Nephron progenitor cell (in vitro differentiated cells): Measurements from ENCODE around the gene ZNF618.

ENCODE experiments used
- DNase-seq: peaks from one replicate; pipeline ENCODE4 v3.0.0; 2021
- H3K27ac Mint-ChIP-seq: 2 replicates; pipeline ENCODE4 v1.8.0; 2021; ENCODE audit warnings: mild to moderate bottlenecking, moderate library complexity, mixed read lengths
- H3K27me3 Mint-ChIP-seq: 2 replicates; pipeline ENCODE4 v1.8.0; 2021; ENCODE audit warnings: mild to moderate bottlenecking, low read depth, mixed read lengths; ENCODE audit not compliant: poor library complexity
- H3K36me3 Mint-ChIP-seq: 2 replicates; pipeline ENCODE4 v1.8.0; 2021; ENCODE audit warnings: low read depth, mixed read lengths
- H3K4me1 Mint-ChIP-seq: 2 replicates; pipeline ENCODE4 v1.8.0; 2021; ENCODE audit warnings: mixed read lengths
- H3K4me3 Mint-ChIP-seq: 2 replicates; pipeline ENCODE4 v1.8.0; 2021; ENCODE audit warnings: mild to moderate bottlenecking, moderate library complexity, mixed read lengths
- H3K9me3 Mint-ChIP-seq: 2 replicates; pipeline ENCODE4 v1.8.0; 2021; ENCODE audit warnings: mild to moderate bottlenecking, moderate library complexity, mixed read lengths
- CTCF ChIP-seq: fragments of 200-600 bp; sonication (generic); IDR thresholded peaks from 2 replicates; pipeline ENCODE4 v1.5.0; 2021; ENCODE audit warnings: antibody characterized with exemption

The ZNF618 gene

GRCh38 chr9:113868501-113868900 lies 7.6 kb upstream of the ZNF618 start:
- no peaks in the 10 kb centered on the region for H3K9me3 Mint-ChIP-seq
- H3K27ac Mint-ChIP-seq = no peak overlapping the region
- peaks cover 14% of the 10 kb centered on the region for H3K27me3 Mint-ChIP-seq
- H3K36me3 Mint-ChIP-seq = no peaks in the 10 kb centered on the region
- H3K4me3 Mint-ChIP-seq = no peak overlapping the region
- no peaks in the 10 kb centered on the region for H3K4me1 Mint-ChIP-seq
- TF ChIP-seq CTCF = no peak
- no peak for DNase-seq

- H3K4me3 Mint-ChIP-seq = no peak overlapping the region
- H3K4me1 Mint-ChIP-seq = peaks cover 11% of the 10 kb centered on the region
- DNase-seq = no peak
- H3K27me3 Mint-ChIP-seq = peaks cover 21% of the 10 kb centered on the region
- no peaks in the 10 kb centered on the region for H3K36me3 Mint-ChIP-seq
- TF ChIP-seq CTCF = no peak
- H3K27ac Mint-ChIP-seq = no peak overlapping the region
- no peaks in the 10 kb centered on the region for H3K9me3 Mint-ChIP-seq
Observed at GRCh38 chr9:113872485-113873143, 3.5 kb upstream of the ZNF618 start.

DNA sequence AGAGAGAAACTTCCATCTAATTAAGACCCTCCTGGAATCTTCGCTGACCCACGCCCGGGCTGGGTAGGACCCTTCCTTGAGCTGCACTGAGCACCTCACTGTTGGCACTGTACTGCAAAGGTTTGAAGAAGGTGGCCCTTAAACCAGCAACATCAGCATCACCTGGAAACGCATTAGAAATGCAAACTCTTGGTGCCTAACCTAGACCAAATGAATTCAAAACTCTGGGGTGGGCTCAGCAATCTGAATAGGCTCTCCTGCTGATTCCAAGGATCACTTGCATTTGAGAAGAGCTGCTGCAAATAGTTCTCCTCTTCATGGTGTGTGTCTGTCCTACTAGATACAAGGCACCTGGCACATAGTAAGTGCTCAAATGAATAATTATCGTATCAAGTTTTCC lies 2.7 kb upstream of the ZNF618 start:
- no peak overlapping the region for H3K27ac Mint-ChIP-seq
- H3K4me3 Mint-ChIP-seq = peak overlapping the region; percentile 42
- H3K9me3 Mint-ChIP-seq = no peaks in the 10 kb centered on the region
- H3K4me1 Mint-ChIP-seq = peaks cover 20% of the 10 kb centered on the region
- peaks cover 4% of the 10 kb centered on the region for H3K36me3 Mint-ChIP-seq
- TF ChIP-seq CTCF = no peak
- H3K27me3 Mint-ChIP-seq = peaks cover 21% of the 10 kb centered on the region
- no peak for DNase-seq

DNA sequence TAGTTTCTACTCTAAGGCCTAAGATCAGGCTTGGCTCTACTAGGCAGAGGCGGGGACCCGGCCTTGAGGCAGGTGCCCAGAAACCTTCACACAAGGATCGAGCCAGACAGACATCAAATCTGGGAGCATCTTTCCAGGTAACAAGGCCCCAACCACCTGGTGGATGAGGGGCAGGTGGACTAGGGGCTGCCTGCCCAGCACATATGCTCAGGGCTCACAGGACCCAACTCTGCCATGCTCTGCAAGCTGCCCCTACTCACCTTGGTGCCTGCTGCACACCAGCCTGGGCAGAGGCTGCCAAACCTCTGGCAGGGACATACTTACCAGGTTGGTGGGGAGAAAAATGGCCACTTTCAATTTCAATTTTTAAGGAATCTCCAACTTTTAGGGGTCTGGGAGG lies 2.2 kb upstream of the ZNF618 start:
- no peak for TF ChIP-seq CTCF
- H3K27me3 Mint-ChIP-seq = peaks cover 21% of the 10 kb centered on the region
- peaks cover 25% of the 10 kb centered on the region for H3K4me1 Mint-ChIP-seq
- no peak overlapping the region for H3K27ac Mint-ChIP-seq
- H3K4me3 Mint-ChIP-seq = peak overlapping the region; percentile 42
- no peak for DNase-seq
- no peaks in the 10 kb centered on the region for H3K9me3 Mint-ChIP-seq
- H3K36me3 Mint-ChIP-seq = peaks cover 5% of the 10 kb centered on the region

DNA sequence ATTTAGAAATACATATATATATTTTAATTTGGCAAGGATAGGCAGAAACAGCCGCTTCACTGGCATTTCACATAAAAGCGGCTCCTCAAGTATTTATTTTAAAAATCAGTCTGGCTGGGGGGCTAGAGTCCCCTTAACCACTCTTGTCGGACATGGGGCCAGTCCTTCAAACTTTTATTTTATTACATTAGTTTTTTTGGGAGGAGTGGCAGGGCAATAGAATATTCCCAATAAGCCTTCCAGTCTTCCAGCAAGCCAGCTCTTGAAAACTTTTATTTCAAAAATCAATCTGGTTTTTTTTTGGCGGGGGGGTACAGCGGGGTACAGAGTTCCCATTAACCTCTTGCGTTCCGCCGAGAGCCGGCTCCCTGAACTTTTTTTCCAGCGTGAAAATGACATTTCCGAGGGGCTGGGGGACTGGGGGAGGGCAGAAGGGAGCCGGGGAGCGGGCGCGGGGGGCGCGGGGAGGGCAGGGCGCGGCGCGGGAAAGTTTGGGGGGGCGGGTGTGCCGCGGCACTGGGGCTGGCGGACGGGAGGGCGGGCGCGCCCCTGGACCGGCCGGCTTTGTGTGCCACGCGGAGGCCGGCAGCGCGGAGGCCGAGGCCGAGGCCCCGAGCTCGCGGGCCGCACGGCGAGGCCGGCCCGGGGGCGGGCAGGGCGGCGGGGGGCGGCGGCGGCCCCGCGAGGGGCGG lies 504 bp upstream of the ZNF618 start:
- H3K36me3 Mint-ChIP-seq = peaks cover 20% of the 10 kb centered on the region
- TF ChIP-seq CTCF = no peak
- H3K27ac Mint-ChIP-seq = no peak overlapping the region
- peak overlapping the region; percentile 78 for H3K4me3 Mint-ChIP-seq
- peaks cover 36% of the 10 kb centered on the region for H3K4me1 Mint-ChIP-seq
- peak; percentile 44 for DNase-seq
- H3K9me3 Mint-ChIP-seq = no peaks in the 10 kb centered on the region
- H3K27me3 Mint-ChIP-seq = peaks cover 16% of the 10 kb centered on the region

DNA sequence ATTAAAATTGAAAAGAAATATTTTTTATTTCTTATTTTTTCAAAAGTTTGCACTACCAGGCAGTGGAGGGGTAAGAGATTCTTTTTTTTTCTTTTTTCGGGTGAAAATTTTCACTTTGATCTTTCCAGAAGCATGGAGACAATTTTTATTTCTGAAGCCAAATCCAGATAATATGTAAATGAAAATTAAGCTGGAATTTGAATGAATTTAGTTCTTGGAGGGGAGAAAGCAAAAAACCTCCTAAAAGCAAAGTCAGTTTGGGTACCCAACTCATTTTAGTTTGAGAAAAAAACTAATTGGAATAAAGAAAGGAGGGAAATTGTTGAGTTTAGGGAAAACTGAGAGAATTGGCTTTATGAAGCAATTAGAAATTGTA lies 872 bp downstream of the ZNF618 start:
- no peak for DNase-seq
- Mint-ChIP-seq H3K4me1 (peaks cover 42% of the 10 kb centered on the region), H3K27me3 (peaks cover 16% of the 10 kb centered on the region), H3K4me3 (peak overlapping the region; percentile 94), H3K27ac (peak overlapping the region; percentile 37), H3K36me3 (peaks cover 27% of the 10 kb centered on the region), H3K9me3 (no peaks in the 10 kb centered on the region)
- no peak for TF ChIP-seq CTCF
